Stimulated activated CD8-positive, alpha-beta memory T cell treated with anti-CD3 and anti-CD28 coated beads, Interleukin-7, amount 100 ng/mL, for 48 hours (primary cell): ENCODE results near the gene ATP13A3.

Experiments
- DNase-seq, 2 donors: peaks; one replicate each; pipeline ENCODE4 v3.0.0-alpha.2; 2020; ENCODE audit warnings: low read depth in 1 of 2; ENCODE audit errors: extremely low read depth in 1 of 2

ATP13A3 gene

GRCh38 chr3:194476784-194477183 is 10.0 kb downstream of the ATP13A3 start:
- no peak for DNase-seq

- no peak for DNase-seq
Observed at GRCh38 chr3:194475978-194476377, 10.8 kb downstream of the ATP13A3 start.

GRCh38 chr3:194475138-194475932 is 11.5 kb downstream of the ATP13A3 start:
- no peak for DNase-seq

GRCh38 chr3:194474675-194475074 is 12.1 kb downstream of the ATP13A3 start:
- DNase-seq: no peak

GRCh38 chr3:194472290-194472920 is 14.4 kb downstream of the ATP13A3 start:
- DNase-seq: no peak

GRCh38 chr3:194471863-194472262 is 14.9 kb downstream of the ATP13A3 start:
- DNase-seq: no peak

DNA sequence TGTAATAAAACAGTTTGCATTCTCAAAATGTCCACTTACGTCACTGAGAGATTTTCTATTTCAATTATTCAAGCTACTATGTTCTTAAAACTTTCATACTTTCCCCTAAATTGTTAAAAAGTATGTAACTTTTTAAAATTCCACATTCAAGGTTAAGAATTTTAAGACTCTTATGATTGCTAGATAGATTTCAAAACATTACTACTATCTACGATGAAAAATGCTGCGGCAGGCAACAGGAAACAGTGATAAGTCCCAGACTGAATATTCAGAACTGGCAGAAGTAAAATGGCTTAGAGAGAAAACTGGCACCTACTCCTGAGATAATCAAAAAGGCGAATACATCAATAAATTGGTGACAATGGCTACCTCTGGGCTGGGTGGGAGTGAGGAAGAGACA is 16.2 kb downstream of the ATP13A3 start:
- DNase-seq: no peak

- DNase-seq: no peak
Observed at GRCh38 chr3:194469977-194470376, 16.8 kb downstream of the ATP13A3 start.

GRCh38 chr3:194468086-194468485 is 18.7 kb downstream of the ATP13A3 start:
- no peak for DNase-seq

GRCh38 chr3:194466761-194467356 is 19.9 kb downstream of the ATP13A3 start:
- no peak for DNase-seq

DNA sequence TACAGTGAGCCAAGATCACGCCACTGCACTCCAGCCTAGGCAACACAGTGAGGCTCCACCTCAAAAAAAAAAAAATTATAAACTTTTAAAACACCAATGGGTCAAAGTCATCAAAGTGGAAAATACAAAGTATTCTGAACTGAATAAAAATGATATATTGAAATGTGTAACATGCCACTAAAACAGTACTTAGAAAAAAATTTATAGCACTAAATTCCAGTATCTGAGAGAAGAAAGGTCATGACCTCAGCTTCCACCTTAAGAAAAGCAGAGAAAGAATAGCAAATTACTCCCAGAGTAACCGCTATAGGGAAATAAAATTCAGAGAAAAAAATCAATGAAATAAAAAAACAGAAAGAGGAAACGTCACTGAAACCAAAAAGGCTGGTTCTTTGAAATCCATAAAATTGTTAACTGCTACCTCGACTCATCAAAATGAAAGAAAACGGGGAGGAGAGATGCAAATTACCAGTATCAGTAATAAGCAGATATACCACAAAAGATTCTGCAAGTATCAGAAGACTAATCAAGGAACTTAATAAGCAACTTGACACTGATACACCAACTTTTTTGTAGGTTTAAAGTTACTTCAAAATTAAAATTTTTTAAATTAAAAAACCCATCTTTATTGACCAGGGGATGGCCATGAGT is 20.8 kb downstream of the ATP13A3 start:
- no peak for DNase-seq

DNA sequence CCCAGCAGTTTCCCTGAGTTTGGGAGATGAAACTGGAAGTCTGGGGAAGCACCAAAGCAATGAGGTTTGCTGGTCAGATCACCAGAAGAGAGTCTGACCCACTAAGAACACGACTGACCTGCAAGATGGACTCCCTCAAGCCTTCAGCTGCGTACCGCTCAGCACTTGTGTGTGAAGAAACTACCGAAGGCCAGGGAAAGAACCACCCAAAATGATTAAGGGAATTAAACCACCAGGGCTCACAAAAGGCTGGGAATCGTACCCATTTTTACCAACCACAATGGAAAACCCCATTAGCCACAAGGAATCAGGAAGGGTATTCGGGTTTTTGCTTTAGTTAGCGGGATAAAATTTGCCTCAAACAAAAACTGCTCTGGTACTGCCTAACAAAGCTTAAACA is 21.6 kb downstream of the ATP13A3 start:
- no peak for DNase-seq

GRCh38 chr3:194464692-194465091 is 22.1 kb downstream of the ATP13A3 start:
- DNase-seq: no peak

DNA sequence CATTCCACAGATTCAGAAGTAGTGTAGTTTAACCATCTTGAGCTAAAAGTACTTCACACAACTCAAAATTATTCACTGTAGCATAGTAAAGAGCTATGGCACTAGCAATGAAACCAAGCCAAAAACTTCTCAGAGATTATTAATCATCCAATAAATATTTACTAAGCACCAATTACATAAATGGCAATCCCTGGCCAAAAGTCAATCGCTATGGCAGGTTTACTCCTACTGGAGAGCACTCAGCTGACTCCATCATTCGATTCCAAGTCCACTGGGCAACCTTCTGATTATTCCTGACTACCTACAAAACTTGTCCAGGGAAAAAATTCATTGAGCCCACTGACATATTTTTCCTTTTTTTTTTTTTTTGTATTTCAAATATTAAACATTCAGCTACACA is 23.9 kb downstream of the ATP13A3 start:
- no peak for DNase-seq

DNA sequence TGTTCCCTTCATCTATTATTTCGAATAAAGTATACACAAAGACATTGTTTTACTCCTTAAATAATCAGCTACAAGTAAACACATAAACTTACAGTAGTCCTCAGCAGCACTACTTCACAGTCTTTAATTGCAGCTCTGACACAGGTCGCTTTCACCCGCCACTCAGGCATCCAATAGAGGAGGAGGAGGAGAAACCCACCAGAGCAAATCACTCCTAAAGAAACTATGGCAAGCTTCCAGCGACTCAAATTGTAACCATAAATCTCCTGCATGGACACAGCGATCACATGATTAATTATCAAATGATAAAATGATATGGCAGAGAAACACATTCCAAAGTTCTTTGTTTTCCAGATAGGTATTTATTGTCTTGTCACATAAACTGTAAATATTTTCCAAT is 26.2 kb downstream of the ATP13A3 start:
- no peak for DNase-seq

DNA sequence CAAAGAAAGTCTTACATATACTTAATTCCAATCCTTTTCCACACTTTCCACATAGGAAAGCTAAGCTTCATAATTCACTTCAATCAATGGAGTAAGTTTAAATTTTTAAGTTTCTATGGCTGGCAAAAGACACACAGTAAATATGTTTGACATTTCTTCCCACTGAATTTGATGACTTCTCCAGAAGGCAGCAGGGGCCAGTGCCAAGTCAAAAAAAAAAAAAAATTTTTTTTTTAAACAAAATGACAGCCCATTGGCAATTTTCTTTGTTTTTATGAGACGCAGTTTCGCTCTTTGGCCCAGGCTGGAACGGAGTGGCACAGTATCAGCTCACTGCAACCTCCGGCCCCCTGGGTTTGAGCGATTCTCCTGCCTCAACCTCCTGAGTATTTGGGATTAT is 28.7 kb downstream of the ATP13A3 start:
- no peak for DNase-seq

DNA sequence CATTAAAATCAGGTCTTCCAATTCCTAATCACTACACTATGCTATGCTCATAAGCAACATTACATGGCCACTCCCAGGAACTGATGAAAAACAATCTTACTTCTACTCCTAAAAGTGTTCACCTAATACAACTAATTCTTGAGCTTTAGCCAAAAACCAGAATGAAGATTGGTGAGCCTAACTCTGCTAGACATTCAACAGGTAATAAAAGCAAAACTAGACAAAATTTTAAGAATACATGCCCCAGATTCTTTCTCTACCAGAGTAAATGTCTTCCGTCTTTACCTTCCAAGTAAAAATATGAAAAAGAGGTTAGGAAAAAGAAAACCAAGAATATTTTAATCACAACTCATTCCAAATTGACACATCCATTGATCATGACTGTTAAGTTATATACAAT is 31.3 kb downstream of the ATP13A3 start:
- no peak for DNase-seq

GRCh38 chr3:194450341-194450740 is 36.5 kb downstream of the ATP13A3 start:
- DNase-seq: no peak

DNA sequence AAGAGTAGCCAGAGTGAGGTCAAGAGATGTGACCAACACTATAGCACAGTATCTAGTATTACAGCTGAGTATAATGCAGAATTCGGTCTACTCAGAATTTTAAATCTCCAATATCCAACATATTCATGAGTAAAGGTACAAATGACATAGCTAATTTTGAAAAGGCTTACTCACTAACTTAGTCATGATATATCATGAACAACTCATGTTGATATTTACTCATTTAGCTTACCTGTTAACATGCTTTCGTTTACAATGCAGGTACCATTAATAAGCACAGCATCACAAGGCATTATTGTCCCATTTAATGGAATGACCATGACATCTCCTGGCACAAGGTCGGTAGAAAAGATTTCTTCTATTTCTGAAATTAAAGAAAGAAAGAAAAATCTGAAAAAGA is 36.9 kb downstream of the ATP13A3 start:
- DNase-seq: no peak

GRCh38 chr3:194447657-194448056 is 39.1 kb downstream of the ATP13A3 start:
- no peak for DNase-seq

GRCh38 chr3:194447161-194447560 is 39.6 kb downstream of the ATP13A3 start:
- no peak for DNase-seq

DNA sequence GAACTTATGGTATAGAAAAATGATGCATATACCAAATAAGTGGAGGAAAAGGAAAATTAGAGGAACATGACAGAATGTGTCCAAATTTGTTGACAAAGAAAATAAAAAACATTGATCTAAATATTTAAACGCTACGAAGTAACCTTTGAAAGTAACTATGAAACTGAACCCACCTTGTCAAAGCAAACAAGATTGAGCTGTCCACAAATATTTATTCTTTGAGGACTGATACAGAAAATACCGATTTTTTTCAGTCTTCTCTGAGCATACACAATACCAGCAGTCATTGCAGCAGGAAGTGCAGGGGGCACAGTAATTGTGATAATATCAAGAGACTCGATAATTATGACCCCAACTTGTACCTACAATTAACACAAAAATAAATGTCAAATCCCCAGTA is 40.0 kb downstream of the ATP13A3 start:
- DNase-seq: no peak
